Raji (cell line): Measurements from ENCODE around the gene MOSMO.

ENCODE experiments used
- POLR2A ChIP-seq: IDR thresholded peaks from 2 replicates; pipeline ENCODE4 v1.6.1; 2011; ENCODE audit warnings: low read depth, low read length, control low read depth; ENCODE audit not compliant: insufficient read depth

MOSMO gene

DNA sequence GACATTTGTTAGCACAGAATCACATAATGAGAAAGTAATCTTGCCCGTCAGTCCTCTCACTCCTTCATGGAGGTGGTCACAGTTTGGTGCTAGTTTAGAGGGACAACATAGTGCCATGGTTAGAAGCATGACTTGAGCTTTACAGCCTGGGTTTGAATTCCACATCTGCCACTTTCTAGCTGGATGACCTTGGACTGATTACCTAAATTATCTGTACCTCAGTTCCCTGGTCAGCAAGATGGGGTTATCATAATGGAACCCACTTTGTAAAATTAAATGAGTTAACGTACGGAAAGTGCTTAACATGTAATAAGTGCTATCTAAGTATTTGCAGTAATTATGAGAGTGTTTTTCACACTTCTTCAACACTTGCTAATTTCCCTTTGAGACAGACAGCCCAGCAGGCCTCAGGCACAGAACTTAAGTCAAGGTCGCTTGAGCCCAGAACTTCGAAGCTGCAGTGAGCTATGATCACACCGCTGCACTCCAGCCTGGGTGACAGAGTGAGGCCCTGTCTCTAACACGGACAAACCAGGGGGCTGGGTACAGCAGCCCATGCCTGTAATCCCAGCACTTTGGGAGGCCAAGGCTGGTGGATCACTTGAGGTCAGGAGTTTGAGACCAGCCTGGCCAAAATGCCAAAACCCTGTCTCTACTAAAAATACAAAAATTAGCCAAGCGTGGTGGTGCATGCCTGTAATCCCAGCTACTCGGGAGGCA, 91.5 kb downstream of the MOSMO start:
- TF ChIP-seq POLR2A, result no peak

GRCh38 chr16:22103441-22103840, 95.5 kb downstream of the MOSMO start:
- no peak for TF ChIP-seq POLR2A

DNA sequence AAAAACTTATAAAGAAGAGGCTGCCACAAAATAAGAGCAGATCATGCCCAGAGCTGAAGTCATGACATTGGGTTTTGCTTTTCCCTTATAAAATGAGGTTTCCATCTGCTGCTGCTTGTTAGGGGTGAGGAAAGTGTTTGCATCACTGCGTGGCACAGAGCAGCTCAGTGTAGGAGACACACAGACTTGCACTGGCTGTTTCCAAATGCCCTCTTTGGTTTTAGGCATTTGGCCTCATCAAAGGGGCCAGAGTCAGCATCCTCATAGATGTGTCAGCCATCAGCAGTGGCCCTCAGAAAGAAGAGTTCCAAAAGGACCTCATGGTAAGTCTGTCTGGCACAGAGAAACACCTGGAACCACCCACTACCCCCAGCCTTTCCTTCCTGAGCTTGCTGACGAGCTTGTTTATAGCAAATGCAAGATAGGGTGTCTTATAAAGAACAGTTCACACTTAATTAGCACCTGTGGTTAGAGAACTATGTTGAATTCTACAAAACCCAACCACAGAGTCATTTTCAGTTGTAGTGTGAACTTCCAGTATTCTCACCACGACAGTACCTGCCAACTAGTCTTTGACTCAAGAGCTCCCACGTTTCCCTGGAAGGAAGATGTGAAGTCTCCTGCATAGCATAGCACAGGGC, 101.5 kb downstream of the MOSMO start:
- no peak for TF ChIP-seq POLR2A

DNA sequence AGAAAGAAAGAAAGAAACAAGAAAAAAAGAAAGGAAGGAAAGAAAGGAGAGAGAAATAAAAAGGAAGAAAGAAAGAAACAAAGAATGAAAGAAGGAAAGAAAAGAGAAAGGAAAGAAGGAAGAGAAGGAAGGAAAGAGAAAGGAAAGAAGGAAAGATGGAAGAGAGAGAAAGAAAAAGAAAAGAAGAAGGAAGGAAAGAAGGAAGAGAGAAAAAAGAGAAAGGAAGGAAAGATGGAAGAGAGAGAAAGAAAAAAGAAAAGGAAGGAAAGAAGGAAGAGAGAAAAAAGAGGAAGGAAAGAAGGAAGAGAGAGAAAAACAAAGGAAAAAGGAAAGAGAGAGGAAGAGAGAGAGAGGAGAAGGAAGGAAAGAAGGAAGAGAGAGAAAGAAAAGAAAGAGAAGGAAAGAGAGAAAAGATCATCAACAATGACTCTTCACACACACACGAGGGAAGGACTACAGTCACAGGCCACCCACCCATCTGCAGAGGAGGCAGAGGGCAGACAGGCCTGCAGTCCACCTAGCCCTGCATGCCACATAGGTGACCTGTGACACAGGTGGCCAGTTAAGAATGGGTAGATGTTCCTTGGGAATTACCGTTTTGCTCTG, 108.3 kb downstream of the MOSMO start:
- no peak for TF ChIP-seq POLR2A

DNA sequence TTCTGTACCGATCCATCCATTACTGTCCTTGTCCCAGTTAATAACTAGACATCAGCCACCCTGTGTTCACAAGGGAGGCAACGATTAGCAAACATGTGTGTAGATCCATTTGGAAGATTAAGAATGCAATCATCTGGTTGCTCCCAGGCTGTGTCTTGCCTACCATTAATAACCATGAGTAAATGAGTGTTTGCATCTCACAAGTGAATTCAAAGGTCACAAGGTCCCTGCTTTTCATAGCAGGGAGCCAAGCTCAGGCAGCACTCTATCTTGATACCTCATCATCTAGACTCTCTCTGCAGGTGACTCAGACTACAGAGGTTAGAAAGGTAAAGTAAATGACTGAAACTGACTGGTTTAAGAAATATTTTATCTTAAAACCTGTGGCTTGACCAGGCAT, 109.7 kb downstream of the MOSMO start:
- no peak for TF ChIP-seq POLR2A

GRCh38 chr16:22120440-22120839, 112.5 kb downstream of the MOSMO start:
- TF ChIP-seq POLR2A, result no peak

DNA sequence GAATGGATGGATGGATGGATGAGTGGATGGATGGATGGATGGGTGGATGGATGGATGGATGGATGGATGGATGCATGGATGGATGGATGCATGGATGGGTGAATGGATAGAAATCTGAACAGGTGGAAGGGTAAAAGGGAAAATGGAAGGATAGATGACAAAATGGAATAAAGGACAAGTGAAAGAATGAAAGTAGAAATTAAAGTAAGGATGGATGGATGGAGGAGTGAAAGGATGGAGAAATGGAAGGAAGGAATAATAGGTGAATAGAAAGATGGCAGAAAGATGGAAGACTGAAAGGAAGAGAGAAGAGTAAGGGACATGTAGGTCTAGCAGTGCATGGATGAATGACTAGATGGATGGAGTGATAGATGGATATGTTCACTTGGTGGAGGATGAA, 114.3 kb downstream of the MOSMO start:
- no peak for TF ChIP-seq POLR2A

GRCh38 chr16:22123146-22123545, 115.2 kb downstream of the MOSMO start:
- TF ChIP-seq POLR2A, result no peak

GRCh38 chr16:22123759-22124490, 116.0 kb downstream of the MOSMO start:
- no peak for TF ChIP-seq POLR2A

DNA sequence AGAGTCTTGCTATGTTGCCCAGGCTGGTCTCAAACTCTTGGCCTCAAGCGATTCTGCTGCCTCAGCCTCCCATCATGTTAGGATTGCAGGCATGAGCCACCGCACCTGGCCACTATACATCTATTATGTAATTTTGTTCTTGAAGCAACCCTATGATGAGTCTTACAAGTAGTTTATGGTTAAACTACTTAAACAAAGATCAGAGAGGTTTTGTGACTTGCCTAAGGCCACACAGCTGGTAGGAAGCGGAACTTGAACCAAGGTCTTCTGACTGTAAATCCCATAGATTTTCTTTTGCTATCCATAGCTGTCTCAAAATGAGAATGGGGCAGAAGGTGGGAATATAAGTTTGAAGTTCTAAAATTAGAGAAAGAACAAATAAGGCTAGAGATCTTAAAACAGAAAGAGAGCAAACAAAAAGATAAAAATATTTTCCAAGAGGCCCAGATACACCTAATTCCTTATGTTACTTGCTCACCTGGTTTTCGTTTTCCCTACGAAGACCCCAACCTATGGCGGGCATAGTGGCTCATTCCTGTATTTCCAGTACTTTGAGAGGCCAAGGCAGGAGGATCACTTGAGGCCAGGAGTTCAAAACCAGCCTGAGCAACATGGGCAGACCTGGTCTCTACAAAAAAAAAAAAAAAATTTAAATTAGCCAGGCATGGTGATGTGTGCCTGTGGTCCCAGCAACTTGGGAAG, 116.8 kb downstream of the MOSMO start:
- TF ChIP-seq POLR2A, result no peak

GRCh38 chr16:22126037-22126558, 118.2 kb downstream of the MOSMO start:
- no peak for TF ChIP-seq POLR2A

DNA sequence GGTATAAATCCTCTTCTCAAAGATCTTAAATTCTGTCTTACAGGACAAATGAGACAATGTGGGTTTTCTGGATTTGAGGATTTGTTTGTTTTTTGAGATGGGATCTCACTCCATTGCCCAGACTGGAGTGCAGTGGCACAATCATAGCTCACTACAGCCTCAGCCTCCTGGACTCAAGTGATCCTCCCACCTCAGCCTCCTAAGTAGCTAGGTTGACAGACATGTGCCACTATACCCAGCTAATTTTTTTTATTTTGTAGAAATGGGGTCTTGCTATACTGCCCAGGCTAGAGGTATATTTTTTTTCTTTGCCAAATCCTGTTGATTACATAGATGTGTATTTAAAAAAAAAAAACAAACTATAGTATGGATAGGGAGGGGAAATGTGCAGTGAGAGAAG, 122.6 kb downstream of the MOSMO start:
- no peak for TF ChIP-seq POLR2A

- TF ChIP-seq POLR2A, result no peak
Observed at GRCh38 chr16:22132801-22133200, 124.9 kb downstream of the MOSMO start.
